Stimulated activated CD4-positive, alpha-beta T cell treated with anti-CD3 and anti-CD28 coated beads, Interleukin-15, amount 100 ng/mL, for 24 hours (primary cell): ENCODE results near the gene WDR43.

Experiments
- DNase-seq: peaks from one replicate; pipeline ENCODE4 v3.0.0-alpha.2; 2020

Gene WDR43

GRCh38 chr2:28894470-28895188 is at the start of gene WDR43:
TSS of gene WDR43 (plus strand) at chr2:28894667. CDS start at chr2:28894699, 32 bp downstream.
- DNase-seq, result peak; percentile 97

GRCh38 chr2:28855193-28855592 is 39.3 kb upstream of the WDR43 start:
- no peak for DNase-seq

GRCh38 chr2:28855977-28856376 is 38.5 kb upstream of the WDR43 start:
- DNase-seq, result no peak

GRCh38 chr2:28868611-28869010 is 25.9 kb upstream of the WDR43 start:
- no peak for DNase-seq

- DNase-seq, result peak; percentile 38
These were observed 24.8 kb upstream of the WDR43 start for GRCh38 chr2:28869494-28870145.

- DNase-seq, result peak; percentile 98
These were observed 24.1 kb upstream of the WDR43 start, which contains the start of gene TRMT61B for GRCh38 chr2:28870146-28870891. TSS of gene TRMT61B (minus strand) at chr2:28870309. CDS start at chr2:28870277, 32 bp downstream.

- DNase-seq, result no peak
These were observed 22.8 kb upstream of the WDR43 start for GRCh38 chr2:28871620-28872019.

- DNase-seq, result no peak
These were observed 14.3 kb upstream of the WDR43 start for GRCh38 chr2:28880193-28880592.

- no peak for DNase-seq
These were observed 979 bp upstream of the WDR43 start for GRCh38 chr2:28893488-28893887.

- DNase-seq, result peak; percentile 68
These were observed 874 bp downstream of the WDR43 start for GRCh38 chr2:28895189-28895893.

GRCh38 chr2:28896906-28897305 is 2.4 kb downstream of the WDR43 start:
- no peak for DNase-seq

- no peak for DNase-seq
These were observed 3.6 kb downstream of the WDR43 start for GRCh38 chr2:28898048-28898447.

GRCh38 chr2:28901202-28901601 is 6.7 kb downstream of the WDR43 start:
- DNase-seq, result no peak

GRCh38 chr2:28901841-28902240 is 7.4 kb downstream of the WDR43 start:
- no peak for DNase-seq

GRCh38 chr2:28902584-28902983 is 8.1 kb downstream of the WDR43 start:
- DNase-seq, result no peak

GRCh38 chr2:28904295-28904694 is 9.8 kb downstream of the WDR43 start:
- no peak for DNase-seq

- DNase-seq, result no peak
These were observed 10.5 kb downstream of the WDR43 start for GRCh38 chr2:28904802-28905457.

- DNase-seq, result no peak
These were observed 11.1 kb downstream of the WDR43 start for GRCh38 chr2:28905533-28905932.

- DNase-seq, result no peak
These were observed 11.9 kb downstream of the WDR43 start for GRCh38 chr2:28906376-28906775.

GRCh38 chr2:28906821-28907220 is 12.4 kb downstream of the WDR43 start:
- DNase-seq, result no peak

- DNase-seq, result no peak
These were observed 13.7 kb downstream of the WDR43 start for GRCh38 chr2:28908172-28908571.

GRCh38 chr2:28909655-28910353 is 15.3 kb downstream of the WDR43 start:
- DNase-seq, result no peak
